Tibial nerve (tissue), 4 donors: Measurements from ENCODE around the gene TCEAL3. TPM values are rescaled to one million over a fixed set of nuclear protein-coding genes. Genes with fewer than 3 reads are reported as not detected.
"Not testable (repeated sequence)": the region's sequence is repeated elsewhere in the genome, so short reads cannot be mapped to it uniquely, and the experiment has no call there.

Source experiments
- DNase-seq, 2 donors: peaks; one replicate each; pipeline ENCODE4 v3.0.0-alpha.2; 2019; ENCODE audit warnings: low spot score in 2 of 2
- H3K27ac ChIP-seq, 4 donors: fragments of 200-600 bp; sonication (generic) in 3 of 4; one replicate each; pipeline ENCODE4 v1.5.1; 2017 to 2019; ENCODE audit warnings: mild to moderate bottlenecking in 1 of 4
- H3K27me3 ChIP-seq, 2 donors: fragments of 200-600 bp; sonication (generic) in 1 of 2; one replicate each; pipeline versions ENCODE4 v1.5.1 to v1.6.0; 2017 to 2019
- H3K36me3 ChIP-seq, 3 donors: fragments of 200-600 bp; sonication (generic); one replicate each; pipeline ENCODE4 v1.5.1; 2018 to 2019
- H3K4me1 ChIP-seq, 4 donors: fragments of 200-600 bp; sonication (generic) in 3 of 4; one replicate each; pipeline ENCODE4 v1.5.1; 2017 to 2019
- H3K4me3 ChIP-seq, 4 donors: fragments of 200-600 bp; sonication (generic) in 3 of 4; one replicate each; pipeline ENCODE4 v1.5.1; 2017 to 2019; ENCODE audit warnings: mild to moderate bottlenecking in 1 of 4, moderate library complexity in 1 of 4
- H3K9me3 ChIP-seq, 4 donors: fragments of 200-600 bp; sonication (generic) in 3 of 4; one replicate each; pipeline ENCODE4 v1.5.1; 2017 to 2019
- EP300 ChIP-seq, 2 donors: sonication (generic); formaldehyde crosslinking; IDR thresholded peaks; one replicate each; pipeline ENCODE4 v1.6.1; 2017; ENCODE audit warnings: antibody characterized with exemption in 2 of 2, mild to moderate bottlenecking in 1 of 2
- POLR2A ChIP-seq, 2 donors: fragments of 450-650 bp; IDR thresholded peaks; one replicate each; pipeline ENCODE4 v1.6.1; 2017; ENCODE audit warnings: antibody characterized with exemption in 2 of 2, mild to moderate bottlenecking in 2 of 2, moderate library complexity in 2 of 2
- WGBS, 2 donors: methylation state at CpG; one replicate each; pipeline ENCODE4 v1.1.5; 2018; 5-methylcytosine and 5-hydroxymethylcytosine counted together
- total RNA-seq, 4 donors: library from RNA; depleted of rRNA; stranded (reverse); fragments of >200 nt; gene quantifications; one replicate each; pipeline ENCODE4 v1.1.0, GENCODE V29; 2016
- TF ChIP-seq, protein P1 (sequence below), 5 experiments: fragments of 200-600 bp in 3 of 5; fragments of 450-650 bp in 2 of 5; sonication (generic) in 3 of 5; IDR thresholded peaks; one replicate each; pipeline ENCODE4 v1.5.1; 2016 to 2019; ENCODE audit warnings: antibody characterized with exemption in 5 of 5, mild to moderate bottlenecking in 3 of 5, moderate library complexity in 2 of 5

TCEAL3 gene
- total RNA-seq, 4 donors from 2014 or later: 23.4 to 52.7 (median 37.1) TPM

DNA sequence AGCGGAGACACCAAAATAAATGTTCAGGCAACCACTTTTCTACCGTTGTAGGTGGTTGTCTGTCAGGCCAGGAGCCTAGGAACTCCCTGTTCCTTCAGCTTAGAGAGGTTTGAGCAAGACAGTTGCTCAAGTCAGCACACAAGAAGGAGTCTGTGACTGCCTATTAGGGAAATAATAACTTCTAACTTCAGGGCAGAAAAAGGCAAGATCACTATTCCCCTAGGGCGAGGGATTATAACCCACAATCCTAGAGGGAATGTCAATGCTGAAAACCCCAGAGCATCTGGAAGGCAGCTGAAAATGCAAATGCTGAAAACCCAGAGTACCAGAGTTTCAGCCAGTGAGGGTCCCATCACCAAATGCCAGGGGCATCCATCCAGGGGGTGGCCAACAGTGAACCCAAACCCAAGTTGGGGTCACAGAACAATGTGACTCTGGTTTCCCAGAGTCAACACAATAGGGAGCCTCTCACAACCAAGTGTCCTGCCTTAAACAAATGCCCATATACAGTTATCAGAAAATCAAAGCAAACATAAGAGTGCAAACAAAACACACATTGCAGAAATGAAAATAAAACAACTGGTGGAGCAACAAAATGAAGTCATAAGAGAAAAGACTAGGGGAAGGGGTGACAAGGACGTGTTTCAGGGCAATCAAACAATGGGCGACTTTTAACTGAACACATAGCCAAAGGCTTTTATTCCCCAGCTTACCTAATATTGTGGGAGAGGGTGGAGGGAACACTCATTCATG lies 51.1 kb downstream of the TCEAL3 start:
- H3K27ac ChIP-seq: no peak overlapping the region
- no peaks in the 10 kb centered on the region for H3K9me3 ChIP-seq
- H3K4me1 ChIP-seq: no peaks in the 10 kb centered on the region
- 70 to 73% methylated on average over 4 to 5 of the region's 5 CpGs for WGBS, 2 donors
- TF ChIP-seq, protein P1, sequence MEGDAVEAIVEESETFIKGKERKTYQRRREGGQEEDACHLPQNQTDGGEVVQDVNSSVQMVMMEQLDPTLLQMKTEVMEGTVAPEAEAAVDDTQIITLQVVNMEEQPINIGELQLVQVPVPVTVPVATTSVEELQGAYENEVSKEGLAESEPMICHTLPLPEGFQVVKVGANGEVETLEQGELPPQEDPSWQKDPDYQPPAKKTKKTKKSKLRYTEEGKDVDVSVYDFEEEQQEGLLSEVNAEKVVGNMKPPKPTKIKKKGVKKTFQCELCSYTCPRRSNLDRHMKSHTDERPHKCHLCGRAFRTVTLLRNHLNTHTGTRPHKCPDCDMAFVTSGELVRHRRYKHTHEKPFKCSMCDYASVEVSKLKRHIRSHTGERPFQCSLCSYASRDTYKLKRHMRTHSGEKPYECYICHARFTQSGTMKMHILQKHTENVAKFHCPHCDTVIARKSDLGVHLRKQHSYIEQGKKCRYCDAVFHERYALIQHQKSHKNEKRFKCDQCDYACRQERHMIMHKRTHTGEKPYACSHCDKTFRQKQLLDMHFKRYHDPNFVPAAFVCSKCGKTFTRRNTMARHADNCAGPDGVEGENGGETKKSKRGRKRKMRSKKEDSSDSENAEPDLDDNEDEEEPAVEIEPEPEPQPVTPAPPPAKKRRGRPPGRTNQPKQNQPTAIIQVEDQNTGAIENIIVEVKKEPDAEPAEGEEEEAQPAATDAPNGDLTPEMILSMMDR (IDR thresholded peaks at IDR 0.05): no peak
- TF ChIP-seq POLR2A (IDR thresholded peaks at IDR 0.05) (no peak), EP300 (IDR thresholded peaks at IDR 0.05) (no peak)
- no peak overlapping the region for H3K4me3 ChIP-seq
- H3K36me3 ChIP-seq: no peaks in the 10 kb centered on the region
- DNase-seq: no peak
- H3K27me3 ChIP-seq: peaks cover 0 to 12% of the 10 kb centered on the region in 2 donors

GRCh38 chrX:103659460-103659859 lies 51.7 kb downstream of the TCEAL3 start:
- H3K27ac ChIP-seq, H3K4me1 ChIP-seq, DNase-seq, H3K36me3 ChIP-seq, H3K9me3 ChIP-seq, H3K4me3 ChIP-seq: not testable (repeated sequence)
- peaks cover 0 to 18% of the 10 kb centered on the region in 2 donors for H3K27me3 ChIP-seq
- WGBS, 2 donors: 88 to 91% methylated on average over 2 of the region's 2 CpGs

Other genes with a start within 250 kb of the TCEAL3 start
- gene BEX3, start 231.4 kb upstream of the TCEAL3 start, total RNA-seq: 100 to 1,000 TPM; 121 to 211 (median 202) TPM
- 1 to 10 TPM in 3 of 4 donors, under 1 TPM in 1; 0.39 to 8.7 (median 3.4) TPM for gene RAB40A, start 88.5 kb upstream of the TCEAL3 start, total RNA-seq
- 100 to 1,000 TPM; 164 to 453 (median 204) TPM for gene TCEAL4, start 22.4 kb upstream of the TCEAL3 start, total RNA-seq
- 100 to 1,000 TPM; 109 to 160 (median 133) TPM for gene TCEAL1, start 21.0 kb downstream of the TCEAL3 start, total RNA-seq
- gene MORF4L2, start 78.7 kb downstream of the TCEAL3 start, total RNA-seq: 100 to 1,000 TPM; 203 to 284 (median 249) TPM
- gene TMEM31, start 102.9 kb downstream of the TCEAL3 start, total RNA-seq: under 1 TPM in 1 of 4 donors, not detected in 3; 0.63 TPM
- gene PLP1, start 168.9 kb downstream of the TCEAL3 start, total RNA-seq: 100 to 1,000 TPM; 256 to 727 (median 404) TPM
- gene RAB9B, start 224.3 kb downstream of the TCEAL3 start, total RNA-seq: 1 to 10 TPM; 2.3 to 4.8 (median 3.0) TPM